Bronchial epithelial cell (primary cell): ENCODE measurements around the gene RNF11. TPM values are rescaled to one million over a fixed set of nuclear protein-coding genes. Genes with fewer than 3 reads are reported as not detected.
A peak's percentile ranks its signal among the peaks of the same experiment; 100 is the strongest.

Experiments used
- DNase-seq: peaks from one replicate; pipeline ENCODE4 v3.0.0-alpha.2; 2010; ENCODE audit warnings: low read depth
- FAIRE-seq: peaks from 2 replicates; lab custom pipeline; 2011; peaks lifted over from hg19 to GRCh38; lab: Jason Lieb, UNC
- H3K27me3 ChIP-seq: 2 replicates; pipeline ENCODE4 v1.5.1; 2011; ENCODE audit warnings: low read length; ENCODE audit not compliant: control insufficient read depth, insufficient read depth
- H3K36me3 ChIP-seq: 2 replicates; pipeline ENCODE4 v1.5.1; 2011; ENCODE audit warnings: low read length; ENCODE audit not compliant: control insufficient read depth, insufficient read depth
- H3K4me3 ChIP-seq: 2 replicates; pipeline ENCODE4 v1.5.1; 2011; ENCODE audit warnings: mild to moderate bottlenecking, low read depth, low read length, control low read depth
- CTCF ChIP-seq: IDR thresholded peaks from 2 replicates; pipeline ENCODE4 v1.5.1; 2011; ENCODE audit warnings: mild to moderate bottlenecking, moderate library complexity, low read length, control low read depth, inconsistent platforms; ENCODE audit not compliant: insufficient read depth, severe bottlenecking
- total RNA-seq: library from RNA; depleted of rRNA; stranded (reverse); fragments of >200 nt; gene quantifications from 2 replicates; pipeline ENCODE4 v1.2.1, GENCODE V29; 2014

The RNF11 gene
- total RNA-seq, 1 donor from 2014 or later: 94.0 TPM

DNA sequence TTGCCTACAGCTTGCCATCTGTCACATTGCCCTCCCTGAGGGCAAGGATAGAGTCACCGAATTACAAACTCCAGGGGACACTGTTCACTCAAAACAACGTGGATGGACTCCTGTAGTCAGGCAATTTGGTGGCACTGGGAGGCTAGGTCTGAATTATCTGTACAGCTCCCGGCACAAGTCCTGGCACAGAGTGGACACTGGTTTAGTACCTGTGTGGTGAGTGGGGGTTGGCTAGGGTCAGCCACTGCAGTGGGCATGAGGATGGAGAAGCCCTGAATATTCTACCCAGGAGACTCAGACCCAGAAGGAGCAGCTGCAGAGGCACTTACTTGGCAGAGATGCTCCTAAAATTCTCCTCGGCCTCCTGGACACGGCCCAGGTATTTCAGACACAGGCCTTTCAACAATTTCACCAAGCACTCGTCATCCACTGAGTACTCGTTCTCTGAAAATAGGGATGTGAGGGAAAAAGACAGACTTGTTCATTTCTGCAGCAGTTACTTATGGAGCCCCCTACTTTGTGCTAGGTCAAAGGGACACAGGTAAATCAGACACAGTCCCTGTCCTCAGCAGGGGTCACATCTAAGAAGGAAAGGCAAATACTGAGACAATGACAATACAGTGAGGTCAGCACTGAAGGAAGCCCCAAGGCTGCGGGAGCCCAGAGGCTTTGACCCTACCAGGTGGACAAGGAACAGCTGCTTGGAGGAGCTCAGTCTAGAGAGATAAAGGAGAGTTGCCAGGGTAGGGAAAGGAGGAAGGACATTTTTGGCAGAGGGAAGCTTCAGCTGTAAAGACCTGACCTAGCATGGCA, 53.8 kb downstream of the RNF11 start:
- TF ChIP-seq CTCF: no peak
- Histone ChIP-seq H3K27me3 (no peaks in the 10 kb centered on the region), H3K36me3 (no peaks in the 10 kb centered on the region), H3K4me3 (no peak overlapping the region)
- FAIRE-seq: no peak
- no peak for DNase-seq

DNA sequence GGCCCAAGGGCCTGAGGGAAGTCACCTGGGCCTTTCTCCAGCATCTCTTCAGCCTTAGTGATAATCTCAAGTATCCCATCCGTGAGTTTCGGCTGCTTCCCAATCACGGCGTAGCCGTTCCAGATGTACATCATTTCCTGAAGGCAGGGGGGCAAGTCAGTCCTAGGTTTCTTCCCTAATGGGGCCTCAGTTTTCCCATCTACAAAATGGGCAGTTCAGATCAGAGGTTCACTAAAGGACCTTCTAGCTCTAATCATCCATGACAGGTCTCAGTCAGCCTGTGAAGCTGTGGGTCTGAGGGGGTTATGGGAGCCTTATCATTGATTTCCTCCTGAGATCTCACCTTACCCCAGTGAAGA, 54.4 kb downstream of the RNF11 start:
- no peak for DNase-seq
- no peak for TF ChIP-seq CTCF
- no peaks in the 10 kb centered on the region for H3K27me3 ChIP-seq
- no peak overlapping the region for H3K4me3 ChIP-seq
- FAIRE-seq: no peak
- no peaks in the 10 kb centered on the region for H3K36me3 ChIP-seq

DNA sequence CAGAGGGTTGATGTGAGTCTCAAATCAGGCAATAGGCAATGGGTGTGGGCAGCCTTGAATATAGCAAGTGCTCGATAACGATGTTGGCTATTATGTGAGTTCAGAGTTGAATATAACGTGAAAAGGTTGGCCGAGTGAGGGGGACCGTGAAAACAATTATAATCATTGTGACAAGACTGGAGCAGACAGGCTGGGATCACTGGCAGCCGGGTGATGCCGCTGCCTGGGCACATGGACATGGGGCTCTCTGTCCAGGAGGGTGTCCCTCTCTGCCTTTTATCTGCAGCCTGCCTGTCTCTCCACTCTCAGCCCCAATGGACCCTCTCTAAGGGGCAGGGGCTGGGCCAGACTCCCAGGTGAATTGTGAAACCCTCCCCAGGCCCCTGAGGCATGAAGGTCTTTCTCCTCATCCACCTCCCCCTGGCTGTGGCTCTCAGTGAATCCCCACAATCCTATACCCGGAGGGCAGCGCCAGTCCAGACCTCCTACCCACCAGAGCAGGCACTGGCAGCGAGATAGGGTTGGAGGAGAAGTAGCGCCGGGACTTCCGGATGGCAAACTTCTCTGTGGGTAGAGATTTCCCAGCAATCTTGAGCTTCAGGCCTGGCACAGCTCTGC, 57.9 kb downstream of the RNF11 start:
- H3K27me3 ChIP-seq: no peaks in the 10 kb centered on the region
- H3K4me3 ChIP-seq: no peak overlapping the region
- no peak for TF ChIP-seq CTCF
- no peaks in the 10 kb centered on the region for H3K36me3 ChIP-seq
- DNase-seq: no peak
- no peak for FAIRE-seq

DNA sequence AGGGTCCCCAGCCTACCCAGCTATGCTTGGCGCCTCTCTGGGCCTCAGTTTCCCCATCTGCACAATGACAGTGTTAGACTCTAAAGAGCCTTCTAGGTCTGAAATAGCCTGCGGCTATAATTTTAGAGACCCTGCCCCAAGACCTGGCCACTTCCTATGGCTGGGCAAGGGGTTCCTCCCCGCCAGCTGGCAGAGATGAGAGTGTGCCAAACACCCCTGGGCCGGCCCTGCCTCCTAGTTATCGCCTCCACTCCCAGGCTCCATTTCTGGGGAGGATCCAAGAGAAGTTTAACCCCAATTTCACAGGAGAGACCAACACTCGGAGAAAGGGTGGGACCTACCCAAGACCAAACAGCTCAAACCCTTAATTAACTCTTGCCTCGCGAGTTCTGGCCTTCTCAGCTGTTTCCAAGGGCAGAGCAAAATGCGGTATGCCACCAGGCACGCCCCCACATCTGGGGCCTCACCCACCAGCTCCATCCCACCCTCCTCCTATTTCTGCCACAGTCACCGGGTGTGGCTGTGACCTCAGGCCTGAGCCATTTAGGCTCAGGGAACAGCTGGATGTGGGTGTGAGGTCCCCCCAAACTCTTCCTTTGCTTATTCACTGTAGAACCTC, 58.6 kb downstream of the RNF11 start:
- no peaks in the 10 kb centered on the region for H3K36me3 ChIP-seq
- H3K4me3 ChIP-seq: no peak overlapping the region
- FAIRE-seq: peak; percentile 23
- no peak for DNase-seq
- TF ChIP-seq CTCF: no peak
- H3K27me3 ChIP-seq: no peaks in the 10 kb centered on the region

- no peak for DNase-seq
- TF ChIP-seq CTCF: no peak
- H3K36me3 ChIP-seq: no peaks in the 10 kb centered on the region
- no peak overlapping the region for H3K4me3 ChIP-seq
- no peaks in the 10 kb centered on the region for H3K27me3 ChIP-seq
- FAIRE-seq: no peak
Observed at GRCh38 chr1:51295926-51296325, 59.9 kb downstream of the RNF11 start.
